Mesodermal cell (in vitro differentiated cells): ENCODE results near the gene FBXO7. TPM values are rescaled to one million over a fixed set of nuclear protein-coding genes. Genes with fewer than 3 reads are reported as not detected.

Experiments
- H3K27ac ChIP-seq: 2 replicates; pipeline ENCODE4 v1.7.0; 2013; ENCODE audit warnings: mild to moderate bottlenecking, low read depth, low read length, moderate library complexity; ENCODE audit not compliant: severe bottlenecking
- H3K36me3 ChIP-seq: 2 replicates; pipeline ENCODE4 v1.7.1; 2013; ENCODE audit warnings: mild to moderate bottlenecking, low read length, moderate library complexity; ENCODE audit not compliant: control insufficient read depth, insufficient read depth
- H3K4me1 ChIP-seq: one replicate; pipeline ENCODE4 v1.7.1; 2013; ENCODE audit warnings: mild to moderate bottlenecking, low read length; ENCODE audit not compliant: insufficient read depth, control insufficient read depth, poor library complexity, severe bottlenecking
- H3K4me3 ChIP-seq: 2 replicates; pipeline ENCODE4 v1.7.0; 2013; ENCODE audit warnings: low read length, control low read depth, mild to moderate bottlenecking; ENCODE audit not compliant: insufficient read depth, poor library complexity, severe bottlenecking; ENCODE audit errors: extremely low read depth
- H3K9me3 ChIP-seq: 2 replicates; pipeline ENCODE4 v1.7.1; 2013; ENCODE audit warnings: mild to moderate bottlenecking, low read length, moderate library complexity; ENCODE audit not compliant: control insufficient read depth
- WGBS, 2 experiments: methylation state at CpG; one replicate each; pipeline ENCODE4 v1.1.5; 2013; ENCODE audit warnings: missing lambda C conversion rate in 2 of 2; ENCODE audit not compliant: insufficient coverage in 2 of 2; 5-methylcytosine and 5-hydroxymethylcytosine counted together
- polyA plus RNA-seq, 2 experiments: library from polyadenylated mRNA; stranded (reverse); fragments of 50-300 nt; gene quantifications; one replicate each; pipeline ENCODE4 v1.2.3, GENCODE V29; 2013

FBXO7 gene
- 86.0 TPM for polyA plus RNA-seq (2013, experiment 1 of 2)
- polyA plus RNA-seq (2013, experiment 2 of 2): 91.4 TPM

GRCh38 chr22:32474635-32475467 is at the start of gene FBXO7:
TSS of gene FBXO7 (plus strand) at chr22:32474811. CDS start at chr22:32475003, 192 bp downstream.
- Histone ChIP-seq H3K4me1 (no peaks in the 10 kb centered on the region), H3K36me3 (peaks cover 4% of the 10 kb centered on the region), H3K27ac (peak within 1 kb of the TSS; percentile 94), H3K4me3 (peak within 1 kb of the TSS; percentile 89), H3K9me3 (no peaks in the 10 kb centered on the region)
- 0% methylated on average over 52 to 84 of the region's 92 CpGs for WGBS, 2 experiments

- no peaks in the 10 kb centered on the region for H3K36me3 ChIP-seq
- no peak overlapping the region for H3K27ac ChIP-seq
- no peak overlapping the region for H3K4me3 ChIP-seq
- WGBS, 2 experiments: 100% methylated on average over 1 of the region's 4 CpGs
- H3K4me1 ChIP-seq: no peaks in the 10 kb centered on the region
- no peaks in the 10 kb centered on the region for H3K9me3 ChIP-seq
Observed at GRCh38 chr22:32426881-32427280, 47.7 kb upstream of the FBXO7 start.

- 80 to 83% methylated on average over 1 of the region's 1 CpG for WGBS, 2 experiments
- Histone ChIP-seq H3K9me3 (no peaks in the 10 kb centered on the region), H3K4me1 (no peaks in the 10 kb centered on the region), H3K4me3 (no peak overlapping the region), H3K27ac (no peak overlapping the region), H3K36me3 (no peaks in the 10 kb centered on the region)
Observed at GRCh38 chr22:32430352-32430751, 44.3 kb upstream of the FBXO7 start.

DNA sequence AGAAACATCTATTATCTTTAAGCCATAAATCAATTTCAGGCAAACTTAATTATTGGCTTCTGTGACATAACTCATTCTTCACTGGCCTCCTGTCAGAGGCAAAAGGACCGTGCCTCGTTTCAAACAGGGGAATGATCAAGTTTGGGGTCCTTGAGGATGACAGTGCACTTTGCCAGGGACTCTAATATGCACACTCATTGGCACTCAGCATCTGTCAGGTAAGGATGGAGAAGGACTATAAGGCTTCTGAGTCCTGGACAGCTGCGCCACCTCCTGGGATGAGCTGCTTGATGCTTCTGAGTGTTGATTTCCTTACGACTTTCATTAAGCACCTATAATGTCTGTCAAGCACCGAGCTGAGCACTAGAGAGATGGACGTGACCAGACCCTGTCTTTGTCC is 30.5 kb upstream of the FBXO7 start:
- no peak overlapping the region for H3K4me3 ChIP-seq

DNA sequence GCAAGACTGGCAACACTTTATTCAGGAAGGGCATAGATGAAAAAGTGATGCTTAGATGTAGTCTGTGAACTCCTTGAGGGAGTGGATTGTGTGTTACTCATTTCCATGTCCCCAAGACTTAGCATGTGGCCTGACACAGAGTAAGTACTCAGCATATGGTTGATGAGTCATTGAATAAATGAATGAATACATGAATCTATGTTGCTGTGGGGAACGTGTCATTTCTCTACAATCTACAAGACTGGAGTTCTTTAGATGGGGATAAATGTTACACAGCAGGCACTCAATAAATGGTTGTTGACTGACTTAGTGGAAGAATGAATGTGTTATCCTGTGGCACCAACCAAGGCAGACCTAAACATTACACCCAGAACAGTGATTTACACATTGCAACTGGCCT is 28.3 kb upstream of the FBXO7 start:
- WGBS, 2 experiments: 63% methylated on average over 1 of the region's 1 CpG; no CpG with 5 or more reads in 1 of the 2 experiments
- Histone ChIP-seq H3K9me3 (no peaks in the 10 kb centered on the region), H3K36me3 (no peaks in the 10 kb centered on the region), H3K4me3 (no peak overlapping the region), H3K4me1 (no peaks in the 10 kb centered on the region), H3K27ac (no peak overlapping the region)

More for the DNA sequence above, 30.5 kb upstream of the FBXO7 start:
- WGBS, 2 experiments: 56 to 65% methylated on average over 5 to 6 of the region's 6 CpGs
- H3K36me3 ChIP-seq: no peaks in the 10 kb centered on the region
- H3K27ac ChIP-seq: no peak overlapping the region
- no peaks in the 10 kb centered on the region for H3K4me1 ChIP-seq
- no peaks in the 10 kb centered on the region for H3K9me3 ChIP-seq

DNA sequence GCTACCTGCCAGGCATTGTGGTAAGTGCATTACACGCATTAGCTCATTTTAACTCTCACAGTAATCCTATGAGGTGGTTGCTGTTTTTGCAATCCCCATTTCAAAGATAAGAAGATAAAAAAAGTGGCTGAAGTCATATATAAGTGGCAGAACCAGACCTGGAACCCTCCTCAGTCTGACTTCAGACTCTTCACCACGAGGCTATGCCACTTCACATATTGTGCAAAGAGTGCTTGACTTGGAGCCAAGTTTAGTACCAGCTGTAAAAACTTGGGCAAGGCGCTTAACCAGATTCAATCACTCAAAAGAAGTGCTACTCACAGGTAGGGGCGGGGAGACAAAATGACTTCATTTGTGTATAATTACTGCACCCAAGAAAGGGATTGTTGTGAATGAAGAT is 25.6 kb upstream of the FBXO7 start:
- Histone ChIP-seq H3K4me3 (no peak overlapping the region), H3K27ac (no peak overlapping the region), H3K9me3 (no peaks in the 10 kb centered on the region), H3K4me1 (no peaks in the 10 kb centered on the region), H3K36me3 (no peaks in the 10 kb centered on the region)
- WGBS, 2 experiments: 33% methylated on average over 1 of the region's 4 CpGs; no CpG with 5 or more reads in 1 of the 2 experiments

GRCh38 chr22:32457031-32457430 is 17.6 kb upstream of the FBXO7 start:
- WGBS, 2 experiments: 89% methylated on average over 4 of the region's 4 CpGs
- Histone ChIP-seq H3K36me3 (no peaks in the 10 kb centered on the region), H3K27ac (no peak overlapping the region), H3K4me1 (no peaks in the 10 kb centered on the region), H3K4me3 (no peak overlapping the region), H3K9me3 (no peaks in the 10 kb centered on the region)

- WGBS, 2 experiments: 100% methylated on average over 1 of the region's 3 CpGs; no CpG with 5 or more reads in 1 of the 2 experiments
- peaks cover 5% of the 10 kb centered on the region for H3K4me1 ChIP-seq
- H3K27ac ChIP-seq: no peak overlapping the region
- no peaks in the 10 kb centered on the region for H3K36me3 ChIP-seq
- no peak overlapping the region for H3K4me3 ChIP-seq
- no peaks in the 10 kb centered on the region for H3K9me3 ChIP-seq
Observed at GRCh38 chr22:32462452-32462851, 12.2 kb upstream of the FBXO7 start.

DNA sequence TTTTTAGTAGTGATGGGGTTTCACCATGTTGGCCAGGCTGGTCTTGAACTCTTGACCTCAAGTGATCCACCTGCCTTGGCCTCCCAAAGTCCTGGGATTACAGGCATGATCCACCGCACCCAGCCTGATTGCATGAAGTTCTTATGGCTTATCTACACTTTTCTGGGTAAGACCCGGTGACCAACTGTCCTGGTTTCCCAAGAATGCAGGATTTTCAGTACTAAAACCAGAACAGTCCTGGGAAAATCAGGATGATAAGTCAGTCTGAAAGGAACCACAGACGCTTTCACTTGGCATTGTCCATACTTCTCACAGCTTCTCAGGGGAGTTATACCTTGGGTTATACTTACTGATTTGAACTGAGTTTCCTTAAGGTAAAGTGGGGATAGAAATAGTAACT is 8.9 kb upstream of the FBXO7 start:
- H3K4me3 ChIP-seq: no peak overlapping the region
- H3K9me3 ChIP-seq: no peaks in the 10 kb centered on the region
- H3K4me1 ChIP-seq: peaks cover 5% of the 10 kb centered on the region
- WGBS, 2 experiments: 93 to 94% methylated on average over 2 to 3 of the region's 3 CpGs
- H3K27ac ChIP-seq: no peak overlapping the region
- H3K36me3 ChIP-seq: no peaks in the 10 kb centered on the region

DNA sequence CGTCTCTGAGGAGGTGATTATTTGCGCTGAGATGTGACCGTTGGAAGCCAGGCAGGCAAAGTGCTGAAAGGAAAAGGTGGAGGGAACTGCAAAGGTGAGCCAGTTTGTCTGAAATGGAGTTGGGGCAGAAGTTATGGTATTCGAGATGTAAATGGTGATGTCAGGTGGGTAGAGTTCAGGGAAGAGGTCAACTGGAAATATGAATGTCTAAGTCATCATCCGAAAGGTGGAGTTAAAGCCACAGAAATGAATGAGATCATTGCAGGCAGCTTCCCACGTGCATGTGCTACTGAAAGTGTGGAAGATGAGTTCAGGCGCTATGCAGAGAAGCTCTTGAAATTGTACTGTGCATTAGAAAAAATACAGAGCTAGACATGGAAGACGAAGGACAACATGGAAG is 8.1 kb upstream of the FBXO7 start:
- no peak overlapping the region for H3K4me3 ChIP-seq
- no peaks in the 10 kb centered on the region for H3K9me3 ChIP-seq
- peaks cover 5% of the 10 kb centered on the region for H3K4me1 ChIP-seq
- no peak overlapping the region for H3K27ac ChIP-seq
- 79 to 80% methylated on average over 7 of the region's 8 CpGs for WGBS, 2 experiments
- H3K36me3 ChIP-seq: no peaks in the 10 kb centered on the region

DNA sequence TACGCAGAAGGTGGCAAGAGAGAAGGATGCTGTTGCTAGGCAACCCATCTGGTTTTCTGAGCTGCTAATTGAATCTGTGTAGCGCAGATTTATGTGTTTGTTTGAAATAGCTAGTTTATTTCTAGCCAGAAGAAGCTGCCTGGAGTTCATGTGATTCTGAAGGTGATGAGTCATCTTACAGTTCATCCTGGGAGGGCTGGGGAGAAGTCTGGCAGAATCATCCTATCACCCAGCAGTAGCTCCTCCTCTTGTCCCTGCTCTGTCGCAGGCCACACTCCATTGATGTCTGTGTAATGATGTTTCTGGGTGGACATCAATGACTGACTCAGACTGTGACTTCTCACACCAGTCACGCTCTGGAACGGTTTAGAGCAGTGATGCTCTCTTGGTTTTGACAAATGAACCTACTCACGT is 4.8 kb upstream of the FBXO7 start:
- peak overlapping the region; percentile 16 for H3K27ac ChIP-seq
- H3K36me3 ChIP-seq: no peaks in the 10 kb centered on the region
- H3K4me3 ChIP-seq: no peak overlapping the region
- H3K4me1 ChIP-seq: peaks cover 5% of the 10 kb centered on the region
- H3K9me3 ChIP-seq: no peaks in the 10 kb centered on the region
- WGBS, 2 experiments: 64 to 71% methylated on average over 2 to 3 of the region's 6 CpGs
